GM12878 (cell line): ENCODE measurements around the gene C3orf22. TPM values are rescaled to one million over a fixed set of nuclear protein-coding genes. Genes with fewer than 3 reads are reported as not detected.

Source experiments
- ATAC-seq: fragments of 200-7000 bp; cut with Tn5 transposase; 3 replicates; pipeline ENCODE4 v1.9.1; 2020; ENCODE audit warnings: mild to moderate bottlenecking, moderate library complexity
- BruUV-seq: library from RNA; stranded (reverse); fragments of 400-500 nt; replicated peaks from 2 replicates; lab custom pipeline; 2021; lab: Mats Ljungman, UMichigan
- CTCF ChIA-PET: fragments of 300-600 bp; sonication (Branson Sonifier 250); formaldehyde crosslinking; extraction: SDS; loops from one replicate; lab custom pipeline; 2021; ENCODE audit warnings: inconsistent platforms; lab: Yijun Ruan, JAX
- POLR2A ChIA-PET: fragments of 350-600 bp; formaldehyde crosslinking; extraction: SDS; loops from one replicate; lab custom pipeline; 2021; ENCODE audit warnings: inconsistent platforms; lab: Charles Lee
- RAD21 ChIA-PET: fragments of 300-600 bp; sonication (Branson Sonifier 250); formaldehyde crosslinking; loops from one replicate; lab custom pipeline; 2023; ENCODE audit warnings: antibody characterized with exemption; ENCODE audit not compliant: unreplicated experiment; lab: Charles Lee
- SMC1A ChIA-PET: fragments of 300-600 bp; sonication (Branson Sonifier 250); formaldehyde crosslinking; loops from one replicate; lab custom pipeline; 2023; ENCODE audit not compliant: unreplicated experiment, uncharacterized antibody; lab: Charles Lee
- DNase-seq: peaks from one replicate; pipeline ENCODE4 v3.0.0-alpha.2; 2011; ENCODE audit warnings: low read depth, low spot score
- FAIRE-seq: peaks from 3 replicates; lab custom pipeline; 2011; peaks lifted over from hg19 to GRCh38; lab: Jason Lieb, UNC
- H2AFZ ChIP-seq: 2 replicates; pipeline ENCODE4 v1.6.0; 2011; ENCODE audit warnings: low read depth, low read length, control low read depth; ENCODE audit not compliant: control insufficient read depth
- H3K27ac ChIP-seq: 2 replicates; pipeline ENCODE4 v1.5.1; 2011; ENCODE audit warnings: control low read depth; ENCODE audit not compliant: control insufficient read depth, insufficient read depth
- H3K27me3 ChIP-seq, 2 experiments: replicated peaks in 1 of 2; 2 replicates each; pipeline versions ENCODE4 v1.6.0 to v1.6.1; 2011; ENCODE audit warnings: low read length in 1 of 2; ENCODE audit not compliant: control insufficient read depth in 2 of 2, insufficient read depth in 2 of 2
- H3K36me3 ChIP-seq, 2 experiments: 2 replicates each; pipeline ENCODE4 v1.5.1; 2011; ENCODE audit warnings: low read length in 1 of 2; ENCODE audit not compliant: control insufficient read depth in 2 of 2, insufficient read depth in 2 of 2
- H3K4me1 ChIP-seq: 2 replicates; pipeline ENCODE4 v1.6.1; 2011; ENCODE audit warnings: mild to moderate bottlenecking, low read length, moderate library complexity, mixed read lengths; ENCODE audit not compliant: control insufficient read depth, insufficient read depth
- H3K4me2 ChIP-seq: 2 replicates; pipeline ENCODE4 v1.6.0; 2011; ENCODE audit warnings: control low read depth; ENCODE audit not compliant: control insufficient read depth, insufficient read depth
- H3K4me3 ChIP-seq: fragments of 200-600 bp; sonication (generic); 2 replicates; pipeline ENCODE4 v1.5.1; 2016
- H3K79me2 ChIP-seq: 2 replicates; pipeline ENCODE4 v1.6.0; 2011; ENCODE audit warnings: low read length; ENCODE audit not compliant: control insufficient read depth, insufficient read depth
- H3K9ac ChIP-seq: 2 replicates; pipeline ENCODE4 v1.8.0; 2011; ENCODE audit warnings: low read length, control low read depth, mixed read lengths; ENCODE audit not compliant: control insufficient read depth, insufficient read depth
- H3K9me3 ChIP-seq: replicated peaks from 3 replicates; pipeline ENCODE4 v1.5.1; 2011; ENCODE audit warnings: mild to moderate bottlenecking, low read length; ENCODE audit not compliant: control insufficient read depth, insufficient read depth
- H4K20me1 ChIP-seq: 2 replicates; pipeline ENCODE4 v1.6.0; 2011; ENCODE audit not compliant: control insufficient read depth, insufficient read depth
- BHLHE40 ChIP-seq, 2 experiments: fragments of 450-650 bp in 1 of 2; IDR thresholded peaks; 2 replicates each; pipeline ENCODE4 v1.6.1; 2011 to 2017; ENCODE audit warnings: low read depth in 2 of 2, borderline replicate concordance in 1 of 2, improper control_type of control experiment in 1 of 2, low read length in 1 of 2, mild to moderate bottlenecking in 1 of 2
- CHD2 ChIP-seq: IDR thresholded peaks from 2 replicates; pipeline ENCODE4 v1.6.1; 2011; ENCODE audit warnings: low read depth, low read length, improper control_type of control experiment, borderline replicate concordance
- CUX1 ChIP-seq: IDR thresholded peaks from 2 replicates; pipeline ENCODE4 v1.6.1; 2012; ENCODE audit warnings: improper control_type of control experiment, low read depth, low read length; ENCODE audit not compliant: insufficient replicate concordance
- EZH2 ChIP-seq: IDR thresholded peaks from 2 replicates; pipeline ENCODE4 v1.6.1; 2012; ENCODE audit warnings: low read depth, mild to moderate bottlenecking, control low read depth, inconsistent platforms, low read length, borderline replicate concordance; ENCODE audit not compliant: control insufficient read depth
- GATAD2B ChIP-seq: fragments of 450-650 bp; conservative IDR thresholded peaks from 2 replicates; pipeline ENCODE4 v1.6.1; 2017; ENCODE audit warnings: low read depth, mild to moderate bottlenecking, moderate library complexity
- HDGF ChIP-seq: fragments of 450-650 bp; IDR thresholded peaks from 2 replicates; pipeline ENCODE4 v1.6.1; 2016; ENCODE audit warnings: antibody characterized with exemption
- NR2F1 ChIP-seq: fragments of 450-650 bp; conservative IDR thresholded peaks from 2 replicates; pipeline ENCODE4 v1.6.1; 2017; ENCODE audit warnings: mild to moderate bottlenecking
- RB1 ChIP-seq: fragments of 450-650 bp; formaldehyde crosslinking; IDR thresholded peaks from 2 replicates; pipeline ENCODE4 v1.6.1; 2017; ENCODE audit warnings: mild to moderate bottlenecking, borderline replicate concordance
- TCF3 ChIP-seq: IDR thresholded peaks from 2 replicates; pipeline ENCODE4 v1.6.1; 2012; ENCODE audit warnings: low read depth, mild to moderate bottlenecking, low read length, borderline replicate concordance; ENCODE audit not compliant: insufficient read depth
- WGBS: methylation state at CpG from one replicate; pipeline ENCODE4 v1.1.6; 2016; ENCODE audit warnings: low lambda C conversion rate; ENCODE audit not compliant: insufficient replicate concordance, insufficient coverage; ENCODE audit errors: missing lambda C conversion rate; 5-methylcytosine and 5-hydroxymethylcytosine counted together
- in situ Hi-C: fragments of 300-500 bp; cut with MboI; formaldehyde crosslinking; loops from 9 replicates; pipeline ENCODE4 v1.14.3; 2018; ENCODE audit warnings: mixed read lengths
- intact Hi-C: fragments of 100-400 bp; cut with micrococcal nuclease; formaldehyde crosslinking; loops from one replicate; pipeline ENCODE4 v1.14.2; 2022; ENCODE audit not compliant: unreplicated experiment
- polyA plus RNA-seq, 11 experiments: library from polyadenylated mRNA; depleted of rRNA in 4 of 11; unstranded in 6 of 11; stranded (reverse) in 5 of 11; fragments of >200 nt; fragmentation: Nextera tagmentation in 4 of 11; fragmentation: Illumina TruSeq in 1 of 11; extraction: Ambion mirVana in 4 of 11; extraction: Trizol in 1 of 11; gene quantifications; 1 replicate in 1 of 11; 2 replicates in 10 of 11; pipeline versions ENCODE4 v1.2.1 to v1.2.3, GENCODE V29; 2011 to 2016; ENCODE audit warnings: inconsistent platforms in 2 of 11, missing spikeins in 2 of 11, low read depth in 1 of 11
- total RNA-seq, 4 experiments: library from RNA; depleted of rRNA in 3 of 4; stranded (reverse); fragments of >200 nt in 3 of 4; fragmentation: Illumina TruSeq in 1 of 4; extraction: Trizol in 1 of 4; gene quantifications; 2 replicates each; pipeline versions ENCODE4 v1.2.1 to v1.2.3, GENCODE V29; 2013 to 2021
- TF ChIP-seq, protein P1 (sequence below): fragments of 450-650 bp; IDR thresholded peaks from 2 replicates; pipeline ENCODE4 v1.6.1; 2016; ENCODE audit warnings: mild to moderate bottlenecking, moderate library complexity, borderline replicate concordance

C3orf22 gene
- total and polyA plus RNA-seq, 10 of the 15 experiments (the other 5 are each of a cell fraction or from before 2014, with no cell fraction given) = not detected

- ChIA-PET CTCF (interaction anchor here (0.9 to 2.4 kb wide), 4 partner anchors 932 to 1023 kb away, joined by 4 to 19 read pairs (median 6); no protein-coding TSS in a partner anchor), RAD21 (no interaction called here), SMC1A (no interaction called here), POLR2A (no interaction called here)
- Histone ChIP-seq H3K27me3 (no peaks in the 10 kb centered on the region; a peak in 1 of 4 replicates), H3K27ac (no peak within 1 kb of the TSS), H3K4me3 (no peak within 1 kb of the TSS), H3K4me2 (no peak within 1 kb of the TSS), H3K36me3 (no peaks in the 10 kb centered on the region), H3K79me2 (no peaks in the 10 kb centered on the region), H2AFZ (no peak within 1 kb of the TSS), H3K9me3 (no peaks in the 10 kb centered on the region), H3K4me1 (no peaks in the 10 kb centered on the region), H3K9ac (no peak within 1 kb of the TSS), H4K20me1 (no peaks in the 10 kb centered on the region)
- intact Hi-C loops = no loop called here
- TF ChIP-seq HDGF (no peak), CUX1 (no peak), EZH2 (no peak), CHD2 (no peak), BHLHE40 (IDR thresholded peaks at IDR 0.05; ENCODE audit: borderline replicate concordance in 1 of 2, low read depth in 2 of 2, low read length in 1 of 2) (no peak), RB1 (no peak), GATAD2B (no peak), NR2F1 (no peak), TCF3 (no peak)
- TF ChIP-seq, protein P1, sequence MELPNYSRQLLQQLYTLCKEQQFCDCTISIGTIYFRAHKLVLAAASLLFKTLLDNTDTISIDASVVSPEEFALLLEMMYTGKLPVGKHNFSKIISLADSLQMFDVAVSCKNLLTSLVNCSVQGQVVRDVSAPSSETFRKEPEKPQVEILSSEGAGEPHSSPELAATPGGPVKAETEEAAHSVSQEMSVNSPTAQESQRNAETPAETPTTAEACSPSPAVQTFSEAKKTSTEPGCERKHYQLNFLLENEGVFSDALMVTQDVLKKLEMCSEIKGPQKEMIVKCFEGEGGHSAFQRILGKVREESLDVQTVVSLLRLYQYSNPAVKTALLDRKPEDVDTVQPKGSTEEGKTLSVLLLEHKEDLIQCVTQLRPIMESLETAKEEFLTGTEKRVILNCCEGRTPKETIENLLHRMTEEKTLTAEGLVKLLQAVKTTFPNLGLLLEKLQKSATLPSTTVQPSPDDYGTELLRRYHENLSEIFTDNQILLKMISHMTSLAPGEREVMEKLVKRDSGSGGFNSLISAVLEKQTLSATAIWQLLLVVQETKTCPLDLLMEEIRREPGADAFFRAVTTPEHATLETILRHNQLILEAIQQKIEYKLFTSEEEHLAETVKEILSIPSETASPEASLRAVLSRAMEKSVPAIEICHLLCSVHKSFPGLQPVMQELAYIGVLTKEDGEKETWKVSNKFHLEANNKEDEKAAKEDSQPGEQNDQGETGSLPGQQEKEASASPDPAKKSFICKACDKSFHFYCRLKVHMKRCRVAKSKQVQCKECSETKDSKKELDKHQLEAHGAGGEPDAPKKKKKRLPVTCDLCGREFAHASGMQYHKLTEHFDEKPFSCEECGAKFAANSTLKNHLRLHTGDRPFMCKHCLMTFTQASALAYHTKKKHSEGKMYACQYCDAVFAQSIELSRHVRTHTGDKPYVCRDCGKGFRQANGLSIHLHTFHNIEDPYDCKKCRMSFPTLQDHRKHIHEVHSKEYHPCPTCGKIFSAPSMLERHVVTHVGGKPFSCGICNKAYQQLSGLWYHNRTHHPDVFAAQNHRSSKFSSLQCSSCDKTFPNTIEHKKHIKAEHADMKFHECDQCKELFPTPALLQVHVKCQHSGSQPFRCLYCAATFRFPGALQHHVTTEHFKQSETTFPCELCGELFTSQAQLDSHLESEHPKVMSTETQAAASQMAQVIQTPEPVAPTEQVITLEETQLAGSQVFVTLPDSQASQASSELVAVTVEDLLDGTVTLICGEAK = no peak
- no peak for ATAC-seq
- DNase-seq = no peak
- no TSS peak for BruUV-seq
- in situ Hi-C loops = no loop called here
- FAIRE-seq = no peak
- WGBS = 16% methylated on average over 52 of the region's 56 CpGs
Measured at GRCh38 chr3:126523745-126524428, 34.8 kb downstream of the C3orf22 start, which contains the start of gene CHST13. TSS of gene CHST13 (plus strand) at chr3:126524155. CDS start at chr3:126524333, 178 bp downstream.
